HFF-Myc (cell line): ENCODE measurements around the gene LMTK3.
"Not testable (repeated sequence)": the region's sequence is repeated elsewhere in the genome, so short reads cannot be mapped to it uniquely, and the experiment has no call there.

Experiments used
- DNase-seq: peaks from one replicate; pipeline ENCODE4 v3.0.0-alpha.2; 2011; ENCODE audit warnings: low read depth; ENCODE audit errors: extremely low read depth
- H3K4me3 ChIP-seq: replicated peaks from 2 replicates; pipeline ENCODE4 v1.5.1; 2011; ENCODE audit warnings: low read depth, mild to moderate bottlenecking, control low read depth, low read length
- CTCF ChIP-seq: IDR thresholded peaks from 2 replicates; pipeline ENCODE4 v1.5.1; 2012; ENCODE audit warnings: mild to moderate bottlenecking, low read depth, low read length, control low read depth; ENCODE audit errors: missing control alignments

LMTK3 gene

GRCh38 chr19:48490981-48491792, 20.4 kb downstream of the LMTK3 start:
- no peak for DNase-seq
- no peak overlapping the region for H3K4me3 ChIP-seq

GRCh38 chr19:48489608-48490216, 21.9 kb downstream of the LMTK3 start:
- TF ChIP-seq CTCF, result peak; percentile 95
- DNase-seq, result no peak
- no peak overlapping the region for H3K4me3 ChIP-seq

More at GRCh38 chr19:48490981-48491792, 20.4 kb downstream of the LMTK3 start:
- no peak for TF ChIP-seq CTCF

GRCh38 chr19:48488478-48488877, 23.2 kb downstream of the LMTK3 start:
- not testable (repeated sequence) for DNase-seq, H3K4me3 ChIP-seq

- H3K4me3 ChIP-seq, result no peak overlapping the region
- DNase-seq, result no peak
- TF ChIP-seq CTCF, result no peak
Observed at GRCh38 chr19:48487948-48488347, 23.7 kb downstream of the LMTK3 start.

GRCh38 chr19:48487544-48487943, 24.1 kb downstream of the LMTK3 start:
- H3K4me3 ChIP-seq, result no peak overlapping the region
- TF ChIP-seq CTCF, result no peak
- DNase-seq, result no peak

GRCh38 chr19:48486706-48487105, 24.9 kb downstream of the LMTK3 start:
- not testable (repeated sequence) for DNase-seq, H3K4me3 ChIP-seq

- no peak for DNase-seq
- no peak overlapping the region for H3K4me3 ChIP-seq
- no peak for TF ChIP-seq CTCF
Observed at GRCh38 chr19:48484931-48485612, 26.6 kb downstream of the LMTK3 start.
